SU-DHL-6 (cell line): Measurements from ENCODE around the gene COP1.
"Not testable (repeated sequence)": the region's sequence is repeated elsewhere in the genome, so short reads cannot be mapped to it uniquely, and the experiment has no call there.

ENCODE experiments used
- H2AFZ ChIP-seq: fragments of 200-600 bp; sonication (generic); 2 replicates; pipeline ENCODE4 v1.6.1; 2014; ENCODE audit warnings: low read depth, mild to moderate bottlenecking, moderate library complexity, mixed read lengths, antibody characterized with exemption, low read length; ENCODE audit not compliant: severe bottlenecking
- H3F3A ChIP-seq: fragments of 200-600 bp; shearing (Covaris generic); 2 replicates; pipeline ENCODE4 v1.6.0; 2016; ENCODE audit warnings: antibody characterized with exemption, mild to moderate bottlenecking; ENCODE audit not compliant: insufficient read depth
- H3K27ac ChIP-seq: fragments of 200-600 bp; sonication (generic); 2 replicates; pipeline ENCODE4 v1.5.1; 2016; ENCODE audit warnings: low read depth, mild to moderate bottlenecking, low read length, moderate library complexity, mixed read lengths
- H3K27me3 ChIP-seq: fragments of 200-600 bp; sonication (generic), shearing (Covaris generic); 2 replicates; pipeline ENCODE4 v1.6.0; 2014; ENCODE audit warnings: mild to moderate bottlenecking, low read length
- H3K36me3 ChIP-seq: fragments of 200-600 bp; sonication (generic); 2 replicates; pipeline ENCODE4 v1.6.1; 2014; ENCODE audit warnings: mild to moderate bottlenecking, low read length, mixed read lengths
- H3K4me2 ChIP-seq: fragments of 300-600, 200-600 bp; shearing (Covaris generic), sonication (generic); 2 replicates; pipeline ENCODE4 v1.6.0; 2014; ENCODE audit warnings: low read length, low read depth, mild to moderate bottlenecking; ENCODE audit not compliant: poor library complexity, severe bottlenecking
- H3K4me3 ChIP-seq: fragments of 200-600 bp; sonication (generic); 2 replicates; pipeline ENCODE4 v1.5.1; 2014; ENCODE audit warnings: antibody characterized with exemption, low read length, mild to moderate bottlenecking, mixed read lengths; ENCODE audit not compliant: insufficient read depth, poor library complexity, severe bottlenecking
- H3K79me2 ChIP-seq: fragments of 200-600 bp; sonication (generic); 2 replicates; pipeline ENCODE4 v1.6.1; 2014; ENCODE audit warnings: mild to moderate bottlenecking, low read length, moderate library complexity; ENCODE audit not compliant: insufficient read depth
- H3K9ac ChIP-seq: fragments of 200-600 bp; sonication (generic); 2 replicates; pipeline ENCODE4 v1.7.0; 2014; ENCODE audit warnings: mild to moderate bottlenecking, low read length
- H3K9me2 ChIP-seq: fragments of 200-600 bp; sonication (generic); replicated peaks from 2 replicates; pipeline ENCODE4 v1.6.1; 2014; ENCODE audit warnings: low read length; ENCODE audit not compliant: insufficient read depth
- H3K9me3 ChIP-seq: fragments of 200-600 bp; sonication (generic); 2 replicates; pipeline ENCODE4 v1.6.1; 2014; ENCODE audit warnings: low read length, mixed read lengths; ENCODE audit not compliant: insufficient read depth
- H4K20me1 ChIP-seq: fragments of 200-600 bp; sonication (generic); 2 replicates; pipeline ENCODE4 v1.6.1; 2014; ENCODE audit warnings: low read depth, mild to moderate bottlenecking, antibody characterized with exemption, low read length, moderate library complexity, mixed read lengths
- CTCF ChIP-seq: fragments of 200-600 bp; sonication (generic); IDR thresholded peaks from one replicate; pipeline ENCODE4 v1.5.1; 2017; ENCODE audit warnings: antibody characterized with exemption, mild to moderate bottlenecking, low read length, moderate library complexity; ENCODE audit not compliant: insufficient read depth, poor library complexity, severe bottlenecking
- EZH2phosphoT487 ChIP-seq: fragments of 200-600 bp; sonication (generic), shearing (Covaris generic); conservative IDR thresholded peaks from 2 replicates; pipeline ENCODE4 v1.6.1; 2018; ENCODE audit warnings: mild to moderate bottlenecking, antibody characterized with exemption, low read length, moderate library complexity, mixed read lengths

Gene COP1

GRCh38 chr1:176243746-176244145, 36.7 kb upstream of the COP1 start:
- H3K9me3 ChIP-seq = no peaks in the 10 kb centered on the region
- TF ChIP-seq CTCF (no peak), EZH2phosphoT487 (no peak)
- no peaks in the 10 kb centered on the region for H3K27me3 ChIP-seq
- no peaks in the 10 kb centered on the region for H3K9me2 ChIP-seq
- H3K36me3 ChIP-seq = no peaks in the 10 kb centered on the region
- no peaks in the 10 kb centered on the region for H3K79me2 ChIP-seq
- H4K20me1 ChIP-seq = no peaks in the 10 kb centered on the region
- no peaks in the 10 kb centered on the region for H3F3A ChIP-seq
- no peak overlapping the region for H3K9ac ChIP-seq
- H3K27ac ChIP-seq = no peak overlapping the region
- H2AFZ ChIP-seq = no peak overlapping the region
- no peak overlapping the region for H3K4me3 ChIP-seq
- H3K4me2 ChIP-seq = no peak overlapping the region

DNA sequence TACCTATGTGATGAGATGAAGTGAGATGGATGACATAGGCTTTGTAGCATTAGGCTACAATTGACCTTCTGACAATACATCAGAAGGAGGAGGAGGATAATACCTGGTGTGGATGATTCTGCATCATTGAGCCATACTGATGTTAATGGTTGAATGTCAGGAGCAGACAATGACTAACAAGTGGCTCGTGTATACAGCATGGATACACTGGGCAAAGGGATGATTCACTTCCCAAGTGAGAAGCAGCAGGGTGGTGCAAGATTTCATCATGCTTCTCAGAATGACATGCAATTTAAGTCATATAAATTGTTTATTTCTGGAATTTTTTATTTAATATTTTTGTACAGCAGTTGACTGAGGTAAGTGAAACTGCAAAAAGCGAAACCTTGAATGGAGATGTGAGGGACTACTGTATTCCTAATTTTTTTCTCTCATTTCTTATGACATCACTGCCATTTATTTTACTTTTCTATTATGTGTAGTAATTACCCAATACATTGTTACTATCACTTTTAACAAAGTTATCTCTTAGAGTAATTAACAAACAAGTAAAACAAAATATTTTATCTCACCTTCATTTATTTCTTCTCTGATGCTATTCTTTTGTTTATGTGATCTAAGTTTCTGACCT, 34.4 kb upstream of the COP1 start:
- Histone ChIP-seq H3F3A (no peaks in the 10 kb centered on the region), H3K27me3 (no peaks in the 10 kb centered on the region), H3K4me3 (no peak overlapping the region), H2AFZ (no peak overlapping the region), H3K4me2 (no peak overlapping the region), H3K27ac (no peak overlapping the region), H4K20me1 (no peaks in the 10 kb centered on the region), H3K36me3 (no peaks in the 10 kb centered on the region), H3K9me3 (no peaks in the 10 kb centered on the region), H3K9ac (no peak overlapping the region), H3K79me2 (no peaks in the 10 kb centered on the region), H3K9me2 (no peaks in the 10 kb centered on the region)
- TF ChIP-seq EZH2phosphoT487 = no peak
- TF ChIP-seq CTCF = no peak

DNA sequence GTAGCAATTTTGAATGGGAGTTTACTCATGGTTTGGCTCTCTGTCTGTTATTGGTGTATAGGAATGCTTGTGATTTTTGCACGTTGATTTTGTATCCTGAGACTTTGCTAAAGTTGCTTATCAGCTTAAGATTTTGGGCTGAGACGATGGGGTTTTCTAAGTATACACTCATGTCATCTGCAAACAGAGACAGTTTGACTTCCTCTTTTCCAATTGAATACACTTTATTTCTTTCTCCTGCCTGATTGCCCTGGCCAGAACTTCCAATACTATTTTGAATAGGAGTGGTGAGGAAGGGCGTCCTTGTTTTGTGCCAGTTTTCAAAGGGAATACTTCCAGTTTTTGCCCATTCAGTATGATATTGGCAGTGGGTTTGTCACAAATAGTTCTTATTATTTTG, 26.6 kb upstream of the COP1 start:
- not testable (repeated sequence) for H3K9me3 ChIP-seq, H3K9me2 ChIP-seq, H3K27me3 ChIP-seq, H3K79me2 ChIP-seq, H3K4me3 ChIP-seq, H3K9ac ChIP-seq, H3F3A ChIP-seq, H4K20me1 ChIP-seq, H2AFZ ChIP-seq, H3K27ac ChIP-seq, H3K36me3 ChIP-seq, H3K4me2 ChIP-seq

- Histone ChIP-seq H3K79me2 (no peaks in the 10 kb centered on the region), H3K9me3 (no peaks in the 10 kb centered on the region), H3F3A (no peaks in the 10 kb centered on the region), H4K20me1 (no peaks in the 10 kb centered on the region), H3K36me3 (no peaks in the 10 kb centered on the region), H3K4me3 (no peak overlapping the region), H3K4me2 (no peak overlapping the region), H3K9me2 (no peaks in the 10 kb centered on the region), H3K9ac (no peak overlapping the region), H3K27ac (no peak overlapping the region), H2AFZ (no peak overlapping the region), H3K27me3 (no peaks in the 10 kb centered on the region)
- TF ChIP-seq EZH2phosphoT487 = no peak
- no peak for TF ChIP-seq CTCF
These were observed 20.5 kb upstream of the COP1 start for GRCh38 chr1:176227579-176227978.
